MM.1S (cell line): Measurements from ENCODE around the gene ANTKMT.

Source experiments
- DNase-seq: peaks from one replicate; pipeline ENCODE4 v3.0.0-alpha.2; 2015
- H2AFZ ChIP-seq: fragments of 300-600 bp; sonication (generic); 2 replicates; pipeline ENCODE4 v1.6.0; 2016; ENCODE audit warnings: antibody characterized with exemption, low read length
- H3F3A ChIP-seq: fragments of 300-600 bp; sonication (generic); 2 replicates; pipeline ENCODE4 v1.6.1; 2016; ENCODE audit warnings: mild to moderate bottlenecking, antibody characterized with exemption, low read length, moderate library complexity, mixed read lengths; ENCODE audit not compliant: insufficient read depth
- H3K27ac ChIP-seq: fragments of 300-600 bp; sonication (generic); 2 replicates; pipeline ENCODE4 v1.5.1; 2016; ENCODE audit warnings: mild to moderate bottlenecking, low read length
- H3K27me3 ChIP-seq: fragments of 300-600 bp; sonication (generic); replicated peaks from 2 replicates; pipeline ENCODE4 v1.6.0; 2016; ENCODE audit warnings: low read length; ENCODE audit not compliant: insufficient read depth
- H3K36me3 ChIP-seq: fragments of 300-600 bp; sonication (generic); replicated peaks from 2 replicates; pipeline ENCODE4 v1.6.1; 2016; ENCODE audit warnings: mild to moderate bottlenecking, low read length, mixed read lengths; ENCODE audit not compliant: insufficient read depth
- H3K4me1 ChIP-seq: fragments of 300-600 bp; sonication (generic); 2 replicates; pipeline ENCODE4 v1.6.1; 2016; ENCODE audit warnings: low read length, mixed read lengths
- H3K4me2 ChIP-seq: fragments of 300-600 bp; sonication (generic); 2 replicates; pipeline ENCODE4 v1.6.0; 2016; ENCODE audit warnings: low read depth, low read length
- H3K4me3 ChIP-seq: fragments of 300-600 bp; sonication (generic); 2 replicates; pipeline ENCODE4 v1.5.1; 2016; ENCODE audit warnings: low read length, mixed read lengths
- H3K79me2 ChIP-seq: fragments of 300-600 bp; sonication (generic); 2 replicates; pipeline ENCODE4 v1.6.1; 2016; ENCODE audit warnings: mixed run types, low read length, mixed read lengths
- H3K9ac ChIP-seq: fragments of 300-600 bp; sonication (generic); 2 replicates; pipeline ENCODE4 v1.6.1; 2016; ENCODE audit warnings: low read length, mixed read lengths
- H3K9me2 ChIP-seq: fragments of 300-600 bp; sonication (generic); replicated peaks from 2 replicates; pipeline ENCODE4 v1.6.1; 2016; ENCODE audit warnings: mild to moderate bottlenecking, low read length, mixed read lengths; ENCODE audit not compliant: insufficient read depth
- H3K9me3 ChIP-seq: fragments of 300-600 bp; sonication (generic); replicated peaks from 2 replicates; pipeline ENCODE4 v1.6.1; 2016; ENCODE audit warnings: mild to moderate bottlenecking, low read length, mixed read lengths; ENCODE audit not compliant: insufficient read depth
- H4K20me1 ChIP-seq: fragments of 300-600 bp; sonication (generic); 2 replicates; pipeline ENCODE4 v1.6.1; 2016; ENCODE audit warnings: mild to moderate bottlenecking, low read length, moderate library complexity, mixed read lengths; ENCODE audit not compliant: insufficient read depth
- CTCF ChIP-seq: fragments of 300-600 bp; sonication (generic); IDR thresholded peaks from 2 replicates; pipeline ENCODE4 v1.5.1; 2016; ENCODE audit warnings: antibody characterized with exemption, low read length, mixed read lengths
- EZH2 ChIP-seq: fragments of 300-600 bp; sonication (generic); optimal IDR thresholded peaks from 2 replicates; pipeline ENCODE3; 2017; ENCODE audit warnings: low read depth, mild to moderate bottlenecking, antibody characterized with exemption, low read length, mixed read lengths
- EZH2phosphoT487 ChIP-seq: fragments of 300-600 bp; sonication (generic); IDR thresholded peaks from 2 replicates; pipeline ENCODE4 v1.6.1; 2018; ENCODE audit warnings: antibody characterized with exemption, low read length

ANTKMT gene

GRCh38 chr16:676913-677312, 44.0 kb upstream of the ANTKMT start:
- H3K36me3 ChIP-seq = no peaks in the 10 kb centered on the region; the same call in 1 of the 2 replicates
- no peaks in the 10 kb centered on the region for H3K27me3 ChIP-seq
- H3K4me1 ChIP-seq = peaks cover 8% of the 10 kb centered on the region; the same call in 1 of the 2 replicates
- no peak overlapping the region for H2AFZ ChIP-seq
- H3K9me2 ChIP-seq = no peaks in the 10 kb centered on the region
- H3K4me3 ChIP-seq = no peak overlapping the region
- H3K27ac ChIP-seq = no peak overlapping the region
- TF ChIP-seq CTCF = no peak
- TF ChIP-seq EZH2 = no peak
- H3K9ac ChIP-seq = no peak overlapping the region
- H3K79me2 ChIP-seq = peaks cover 13% of the 10 kb centered on the region
- no peaks in the 10 kb centered on the region for H3K9me3 ChIP-seq
- H3F3A ChIP-seq = 0 out of 2 replicates have a peak, but pooled peaks cover 4% of the 10 kb centered on the region
- DNase-seq = no peak
- no peak overlapping the region for H3K4me2 ChIP-seq
- H4K20me1 ChIP-seq = no peaks in the 10 kb centered on the region

GRCh38 chr16:677316-678190, 43.4 kb upstream of the ANTKMT start:
- Histone ChIP-seq H2AFZ (no peak overlapping the region), H3K27ac (no peak overlapping the region)
- no peak for DNase-seq

GRCh38 chr16:678209-678857, 42.6 kb upstream of the ANTKMT start:
- Histone ChIP-seq H3K4me2 (no peak overlapping the region), H3K27ac (no peak overlapping the region), H3F3A (0 out of 2 replicates have a peak, but pooled peaks cover 4% of the 10 kb centered on the region), H3K9me2 (no peaks in the 10 kb centered on the region), H4K20me1 (no peaks in the 10 kb centered on the region), H3K9ac (no peak overlapping the region), H3K27me3 (no peaks in the 10 kb centered on the region), H2AFZ (no peak overlapping the region), H3K36me3 (no peaks in the 10 kb centered on the region), H3K79me2 (peaks cover 28% of the 10 kb centered on the region), H3K4me1 (peaks cover 8% of the 10 kb centered on the region; the same call in 1 of the 2 replicates), H3K4me3 (no peak overlapping the region), H3K9me3 (no peaks in the 10 kb centered on the region)
- TF ChIP-seq EZH2 = no peak
- no peak for TF ChIP-seq EZH2phosphoT487
- TF ChIP-seq CTCF = no peak
- DNase-seq = no peak

More at GRCh38 chr16:677316-678190, 43.4 kb upstream of the ANTKMT start:
- Histone ChIP-seq H3K9me2 (no peaks in the 10 kb centered on the region), H3K4me2 (no peak overlapping the region), H3K9ac (no peak overlapping the region), H3K4me3 (no peak overlapping the region), H3F3A (0 out of 2 replicates have a peak, but pooled peaks cover 4% of the 10 kb centered on the region), H3K27me3 (no peaks in the 10 kb centered on the region), H3K9me3 (no peaks in the 10 kb centered on the region), H3K79me2 (peaks cover 20% of the 10 kb centered on the region), H3K4me1 (peaks cover 8% of the 10 kb centered on the region; the same call in 1 of the 2 replicates), H3K36me3 (no peaks in the 10 kb centered on the region), H4K20me1 (no peaks in the 10 kb centered on the region)
- TF ChIP-seq EZH2phosphoT487 (no peak), CTCF (no peak), EZH2 (no peak)
